GM12892 (cell line): ENCODE measurements around the gene RASSF5.

ENCODE experiments used
- DNase-seq: peaks from one replicate; pipeline ENCODE4 v3.0.0; 2011; ENCODE audit not compliant: insufficient read length
- FAIRE-seq: peaks from 2 replicates; lab custom pipeline; 2011; peaks lifted over from hg19 to GRCh38; lab: Jason Lieb, UNC
- POLR2A ChIP-seq: IDR thresholded peaks from 2 replicates; pipeline ENCODE4 v1.6.1; 2011; ENCODE audit warnings: low read depth, low read length, control low read depth
- POLR2AphosphoS5 ChIP-seq: IDR thresholded peaks from 2 replicates; pipeline ENCODE4 v1.6.1; 2011; ENCODE audit warnings: low read depth, low read length, control low read depth
- TAF1 ChIP-seq: IDR thresholded peaks from 2 replicates; pipeline ENCODE4 v1.6.1; 2011; ENCODE audit warnings: low read depth, mild to moderate bottlenecking, control low read depth, low read length, borderline replicate concordance

RASSF5 gene

DNA sequence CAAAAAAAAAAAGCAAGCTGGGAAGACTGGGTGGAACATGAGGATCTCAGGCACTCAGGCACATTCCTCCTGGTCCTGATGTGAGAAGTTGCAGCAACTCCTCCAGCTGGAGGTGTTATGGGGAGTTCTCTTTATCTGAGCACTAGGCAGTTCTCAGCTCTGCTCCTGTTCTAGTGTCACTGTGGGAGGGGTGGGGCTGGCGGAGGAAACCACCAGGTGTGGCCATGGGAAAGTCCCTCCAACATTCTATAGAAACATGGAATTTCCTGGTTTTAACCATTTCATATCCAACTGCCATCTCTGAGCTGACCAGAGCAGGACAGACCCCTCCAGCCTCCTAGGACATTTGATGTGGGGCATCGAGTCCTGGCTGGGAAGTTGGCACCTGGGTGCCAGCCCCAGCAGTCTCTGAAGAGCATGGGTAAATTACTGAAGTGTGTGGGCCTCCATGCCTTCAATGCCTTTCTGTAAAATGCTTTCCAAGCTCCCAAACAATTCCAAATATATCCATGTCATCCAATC is 37.9 kb upstream of the RASSF5 start:
- FAIRE-seq (no peak), DNase-seq (no peak)
- TF ChIP-seq POLR2A (no peak), TAF1 (no peak), POLR2AphosphoS5 (no peak)

DNA sequence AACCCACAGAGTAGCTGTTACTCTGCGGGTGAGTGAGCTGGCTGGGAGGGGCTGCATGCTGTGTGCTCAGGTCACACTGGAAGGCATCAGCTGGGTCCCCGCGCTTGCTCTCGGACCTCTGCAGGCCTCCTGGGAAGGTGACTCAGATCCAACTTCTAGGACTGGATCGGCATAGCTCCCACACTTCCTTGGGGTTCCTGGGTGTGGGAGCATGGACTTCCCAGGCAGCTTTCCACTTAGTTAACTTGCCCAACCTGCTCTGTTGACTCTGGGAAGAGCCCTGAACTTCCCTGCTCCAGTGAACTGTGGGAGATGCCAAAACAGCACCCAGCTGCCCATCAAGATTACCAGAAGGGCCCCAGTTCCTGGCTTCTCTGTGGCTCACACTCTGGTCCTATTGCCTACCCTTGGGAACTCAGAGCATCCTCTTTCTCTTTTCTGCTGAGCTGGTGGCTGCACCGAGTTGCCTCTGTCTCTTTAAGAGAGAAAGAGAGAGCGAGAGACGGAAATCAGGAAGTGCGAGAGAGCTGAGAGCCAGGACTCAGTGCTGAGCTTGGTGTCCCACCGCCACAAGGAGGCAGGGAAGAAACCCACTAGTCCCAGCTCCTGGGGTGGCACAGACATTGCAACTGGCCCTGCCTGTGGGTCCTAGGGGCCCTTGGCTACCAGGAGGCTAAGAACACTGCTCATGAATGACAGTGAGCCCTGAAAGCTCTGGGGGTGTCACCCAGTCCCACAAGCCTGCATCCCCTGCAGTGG is 37.2 kb upstream of the RASSF5 start, which contains the start of gene IKBKE:
Gene IKBKE, plus strand, starts transcription at position 544 of the 759 bp plus-strand sequence. CDS start 2,752 bp downstream, outside the sequence.
- DNase-seq (peak; percentile 69), FAIRE-seq (peak; percentile 74)
- TF ChIP-seq TAF1 (no peak), POLR2A (peak; percentile 64; the same call in 1 of the 2 replicates), POLR2AphosphoS5 (no peak; the same call in 1 of the 2 replicates)

GRCh38 chr1:206470692-206471414 is 36.5 kb upstream of the RASSF5 start:
- FAIRE-seq, result peak; percentile 62

GRCh38 chr1:206471415-206471801 is 35.9 kb upstream of the RASSF5 start:
- FAIRE-seq (no peak), DNase-seq (no peak)
- TF ChIP-seq TAF1 (no peak), POLR2AphosphoS5 (no peak; the same call in 1 of the 2 replicates), POLR2A (no peak)

More at GRCh38 chr1:206470692-206471414, 36.5 kb upstream of the RASSF5 start:
- no peak for TF ChIP-seq POLR2A
- peak; percentile 24; the same call in 1 of the 2 replicates for TF ChIP-seq TAF1
- peak; percentile 48 for DNase-seq

- DNase-seq, result no peak
- TF ChIP-seq POLR2AphosphoS5 (no peak), TAF1 (no peak), POLR2A (no peak)
- no peak for FAIRE-seq
Observed at GRCh38 chr1:206472024-206472423, 35.3 kb upstream of the RASSF5 start.

DNA sequence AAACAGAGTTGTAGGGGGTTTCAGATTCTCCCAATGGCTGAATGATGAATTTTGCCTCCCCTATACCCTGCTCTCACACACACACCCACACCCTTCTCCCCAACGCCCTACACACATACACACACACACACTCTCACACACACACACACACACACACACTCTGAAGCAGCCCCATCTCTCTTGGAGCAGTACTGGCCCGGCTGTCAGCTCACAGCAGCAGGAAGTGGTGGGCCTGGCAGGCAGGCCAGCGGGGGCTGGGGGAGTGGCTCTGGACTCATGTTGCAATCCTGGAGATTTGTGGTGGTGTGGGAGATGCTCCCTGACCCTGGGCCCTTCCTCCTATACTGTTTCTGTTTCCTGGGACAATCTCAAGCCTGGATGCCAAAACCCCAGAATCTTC is 34.9 kb upstream of the RASSF5 start:
- DNase-seq, result no peak
- FAIRE-seq, result no peak
- no peak for TF ChIP-seq TAF1
- no peak for TF ChIP-seq POLR2A
- no peak for TF ChIP-seq POLR2AphosphoS5

GRCh38 chr1:206472886-206473285 is 34.4 kb upstream of the RASSF5 start:
- TF ChIP-seq POLR2AphosphoS5, result no peak
- TF ChIP-seq POLR2A, result no peak
- no peak for TF ChIP-seq TAF1
- no peak for FAIRE-seq
- DNase-seq, result no peak

DNA sequence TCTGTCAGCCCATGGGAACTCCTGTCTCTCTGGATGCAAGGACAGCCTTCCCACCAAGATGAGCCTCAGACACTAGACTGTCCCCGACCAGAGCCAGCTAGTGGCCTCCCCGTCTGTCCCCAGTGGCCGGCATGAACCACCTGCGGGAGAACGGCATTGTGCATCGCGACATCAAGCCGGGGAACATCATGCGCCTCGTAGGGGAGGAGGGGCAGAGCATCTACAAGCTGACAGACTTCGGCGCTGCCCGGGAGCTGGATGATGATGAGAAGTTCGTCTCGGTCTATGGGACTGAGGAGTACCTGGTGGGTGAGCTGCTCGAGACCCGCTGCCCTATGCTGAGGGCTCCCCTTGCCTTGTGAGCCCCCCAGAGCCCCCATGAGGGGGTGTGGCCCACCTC is 31.3 kb upstream of the RASSF5 start:
- TF ChIP-seq TAF1, result no peak
- no peak for TF ChIP-seq POLR2AphosphoS5
- no peak for TF ChIP-seq POLR2A
- FAIRE-seq, result no peak
- no peak for DNase-seq

DNA sequence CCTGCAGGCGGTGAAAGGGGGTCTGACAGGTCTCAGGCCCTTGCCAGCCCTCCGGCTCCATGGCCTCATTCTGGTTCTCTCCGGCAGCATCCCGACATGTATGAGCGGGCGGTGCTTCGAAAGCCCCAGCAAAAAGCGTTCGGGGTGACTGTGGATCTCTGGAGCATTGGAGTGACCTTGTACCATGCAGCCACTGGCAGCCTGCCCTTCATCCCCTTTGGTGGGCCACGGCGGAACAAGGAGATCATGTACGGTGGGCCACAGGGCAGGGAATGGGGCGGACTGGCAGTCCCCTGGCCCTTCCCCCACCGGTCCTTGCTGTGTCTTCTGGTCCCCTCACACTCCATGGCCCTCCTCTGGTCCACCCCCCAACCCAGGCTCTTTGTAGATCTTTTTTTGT is 30.7 kb upstream of the RASSF5 start:
- TF ChIP-seq POLR2A (no peak), POLR2AphosphoS5 (no peak), TAF1 (no peak)
- FAIRE-seq (no peak), DNase-seq (no peak)

GRCh38 chr1:206477110-206477509 is 30.2 kb upstream of the RASSF5 start:
- TF ChIP-seq POLR2A (no peak), TAF1 (no peak), POLR2AphosphoS5 (no peak)
- no peak for DNase-seq
- no peak for FAIRE-seq
